ENCODE results near the gene GVQW3. TPM values are rescaled to one million over a fixed set of nuclear protein-coding genes. Genes with fewer than 3 reads are reported as not detected.

Gene GVQW3
- total and polyA plus RNA-seq, 2 of the 13 experiments (the other 11 are each of a cell fraction or from before 2014, with no cell fraction given): 5.0 to 5.6 TPM

GRCh38 chr11:76445121-76446084 lies 64.3 kb downstream of the GVQW3 start (continued):
- TF ChIP-seq ZBTB46 (CRISPR knock-in tag; IDR thresholded peaks at IDR 0.05; ENCODE audit: borderline replicate concordance): no peak
- no peak for TF ChIP-seq TOE1 (CRISPR knock-in tag; IDR thresholded peaks at IDR 0.05)
- TF ChIP-seq ZFP91 (CRISPR knock-in tag; IDR thresholded peaks at IDR 0.05; ENCODE audit: borderline replicate concordance): peak; percentile 64; the same call in 1 of the 2 replicates
- no peak for TF ChIP-seq ZBTB37 (CRISPR knock-in tag; IDR thresholded peaks at IDR 0.05)
- no peak for TF ChIP-seq ZNF768 (CRISPR knock-in tag; IDR thresholded peaks at IDR 0.05)
- no peak for TF ChIP-seq ZBTB38 (CRISPR knock-in tag; IDR thresholded peaks at IDR 0.05)
- no peak for TF ChIP-seq ZNF7 (CRISPR knock-in tag; IDR thresholded peaks at IDR 0.05)
- TF ChIP-seq EED (CRISPR knock-in tag; IDR thresholded peaks at IDR 0.05): peak; percentile 92
- peak; percentile 17; the same call in 1 of the 2 replicates for TF ChIP-seq NRL (CRISPR knock-in tag; IDR thresholded peaks at IDR 0.05; ENCODE audit: borderline replicate concordance)
- TF ChIP-seq HMGXB3 (CRISPR knock-in tag; IDR thresholded peaks at IDR 0.05; ENCODE audit: borderline replicate concordance): no peak
- TF ChIP-seq ZBTB49 (CRISPR knock-in tag; IDR thresholded peaks at IDR 0.05; ENCODE audit: borderline replicate concordance): no peak
- no peak for TF ChIP-seq CREBL2 (CRISPR knock-in tag; IDR thresholded peaks at IDR 0.05; ENCODE audit: borderline replicate concordance)
- TF ChIP-seq DDIT3 (CRISPR knock-in tag; IDR thresholded peaks at IDR 0.05): no peak
